DOHH2 (cell line): ENCODE measurements around the gene COL12A1.

Source experiments
- H3F3A ChIP-seq: fragments of 200-600 bp; sonication (generic), shearing (Covaris generic); 2 replicates; pipeline ENCODE4 v1.6.0; 2016; ENCODE audit warnings: antibody characterized with exemption, mild to moderate bottlenecking; ENCODE audit not compliant: control insufficient read depth, insufficient read depth
- H3K27ac ChIP-seq: fragments of 200-600 bp; sonication (generic); 2 replicates; pipeline ENCODE4 v1.5.1; 2014; ENCODE audit warnings: low read depth, mild to moderate bottlenecking, low read length, moderate library complexity
- H3K27me3 ChIP-seq: fragments of 200-600 bp; sonication (generic); 2 replicates; pipeline ENCODE4 v1.6.1; 2014; ENCODE audit warnings: mild to moderate bottlenecking, low read length, mixed read lengths; ENCODE audit not compliant: control insufficient read depth
- H3K36me3 ChIP-seq: fragments of 200-600 bp; sonication (generic); 2 replicates; pipeline ENCODE4 v1.6.1; 2014; ENCODE audit warnings: mild to moderate bottlenecking, low read length, moderate library complexity, mixed read lengths; ENCODE audit not compliant: control insufficient read depth
- H3K4me1 ChIP-seq: fragments of 200-600 bp; sonication (generic); 2 replicates; pipeline ENCODE4 v1.6.1; 2014; ENCODE audit warnings: mild to moderate bottlenecking, low read length, mixed read lengths; ENCODE audit not compliant: control insufficient read depth
- H3K4me2 ChIP-seq: fragments of 200-600 bp; sonication (generic); 2 replicates; pipeline ENCODE4 v1.6.0; 2014; ENCODE audit warnings: mild to moderate bottlenecking, low read length, moderate library complexity
- H3K4me3 ChIP-seq: fragments of 200-600 bp; sonication (generic); 2 replicates; pipeline ENCODE4 v1.5.1; 2014; ENCODE audit warnings: mild to moderate bottlenecking, low read length, mixed read lengths
- H3K79me2 ChIP-seq: fragments of 200-600 bp; sonication (generic); 2 replicates; pipeline ENCODE4 v1.6.1; 2014; ENCODE audit warnings: mild to moderate bottlenecking, low read length, mixed read lengths; ENCODE audit not compliant: control insufficient read depth
- H3K9me2 ChIP-seq: fragments of 200-600 bp; sonication (generic); replicated peaks from 2 replicates; pipeline ENCODE4 v1.6.1; 2014; ENCODE audit warnings: mild to moderate bottlenecking, low read length, mixed read lengths; ENCODE audit not compliant: control insufficient read depth
- H3K9me3 ChIP-seq: fragments of 200-600 bp; sonication (generic); 2 replicates; pipeline ENCODE4 v1.6.1; 2014; ENCODE audit warnings: antibody characterized with exemption, low read length, mixed read lengths; ENCODE audit not compliant: control insufficient read depth, insufficient read depth
- H4K20me1 ChIP-seq: fragments of 200-600 bp; sonication (generic); 2 replicates; pipeline ENCODE4 v1.6.0; 2014; ENCODE audit warnings: low read depth, mild to moderate bottlenecking, antibody characterized with exemption, low read length, moderate library complexity; ENCODE audit not compliant: control insufficient read depth, insufficient read depth
- CTCF ChIP-seq: fragments of 200-600 bp; sonication (generic); IDR thresholded peaks from one replicate; pipeline ENCODE4 v1.5.1; 2014; ENCODE audit warnings: antibody characterized with exemption, mild to moderate bottlenecking, low read depth, low read length; ENCODE audit not compliant: poor library complexity, severe bottlenecking
- EZH2phosphoT487 ChIP-seq: fragments of 200-600 bp; sonication (generic); IDR thresholded peaks from 2 replicates; pipeline ENCODE4 v1.6.1; 2017; ENCODE audit warnings: borderline replicate concordance, mild to moderate bottlenecking, antibody characterized with exemption, low read length, moderate library complexity, mixed read lengths

COL12A1 gene

DNA sequence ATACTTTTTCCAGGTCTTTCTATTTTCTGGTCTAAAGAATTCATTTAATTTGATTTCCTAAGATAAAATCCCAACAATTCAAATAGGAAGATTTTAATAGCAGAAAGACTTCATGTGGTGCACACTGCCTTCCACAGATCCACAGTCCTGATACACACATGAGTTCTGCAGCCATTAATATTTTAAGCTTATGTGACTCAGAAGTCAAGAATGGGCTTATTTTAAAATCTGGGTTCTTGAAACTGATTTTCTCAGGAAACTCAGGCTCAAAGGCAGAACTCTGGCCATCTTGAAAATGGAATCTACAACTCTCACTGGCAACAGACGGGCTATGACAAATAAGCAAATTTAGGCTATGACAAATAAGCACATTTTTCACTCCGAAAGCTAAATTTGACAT, 88.2 kb downstream of the COL12A1 start:
- Histone ChIP-seq H3K36me3 (no peaks in the 10 kb centered on the region), H3K79me2 (no peaks in the 10 kb centered on the region), H3K9me2 (no peaks in the 10 kb centered on the region), H3K27me3 (0 out of 2 replicates have a peak, but pooled peaks cover 3% of the 10 kb centered on the region), H3K4me3 (no peak overlapping the region), H3K4me1 (no peaks in the 10 kb centered on the region), H3F3A (no peaks in the 10 kb centered on the region), H3K4me2 (no peak overlapping the region), H3K27ac (no peak overlapping the region), H4K20me1 (no peaks in the 10 kb centered on the region), H3K9me3 (no peaks in the 10 kb centered on the region)
- TF ChIP-seq CTCF = no peak
- no peak for TF ChIP-seq EZH2phosphoT487

DNA sequence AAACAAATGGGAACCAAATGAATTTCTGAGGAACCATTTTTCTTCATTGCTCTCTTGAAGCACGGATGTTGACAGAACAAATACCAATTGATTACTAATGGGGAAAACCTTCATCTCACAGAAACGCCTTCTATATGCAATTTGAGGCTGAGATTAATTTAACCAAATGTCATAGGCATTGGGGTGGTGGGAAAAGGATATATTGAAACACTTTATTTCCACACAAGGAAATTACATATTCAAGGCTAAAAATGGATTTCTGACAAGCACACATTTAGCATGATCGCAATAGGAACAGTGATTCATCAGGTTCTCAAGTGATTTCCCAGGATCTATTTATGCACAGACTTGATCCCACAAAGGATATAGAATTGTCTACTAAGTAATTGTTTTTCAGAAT, 88.9 kb downstream of the COL12A1 start:
- no peaks in the 10 kb centered on the region for H3F3A ChIP-seq
- TF ChIP-seq EZH2phosphoT487 (no peak), CTCF (no peak)
- 0 out of 2 replicates have a peak, but pooled peaks cover 3% of the 10 kb centered on the region for H3K27me3 ChIP-seq
- no peaks in the 10 kb centered on the region for H4K20me1 ChIP-seq
- H3K36me3 ChIP-seq = no peaks in the 10 kb centered on the region
- no peak overlapping the region for H3K4me3 ChIP-seq
- H3K79me2 ChIP-seq = no peaks in the 10 kb centered on the region
- H3K9me2 ChIP-seq = no peaks in the 10 kb centered on the region
- H3K4me2 ChIP-seq = no peak overlapping the region
- no peak overlapping the region for H3K27ac ChIP-seq
- no peaks in the 10 kb centered on the region for H3K9me3 ChIP-seq
- H3K4me1 ChIP-seq = no peaks in the 10 kb centered on the region

GRCh38 chr6:75115481-75115880, 90.4 kb downstream of the COL12A1 start:
- H3K36me3 ChIP-seq = no peaks in the 10 kb centered on the region
- no peaks in the 10 kb centered on the region for H3K4me1 ChIP-seq
- H3K9me2 ChIP-seq = no peaks in the 10 kb centered on the region
- H3K4me3 ChIP-seq = no peak overlapping the region
- TF ChIP-seq CTCF (no peak), EZH2phosphoT487 (no peak)
- no peak overlapping the region for H3K27ac ChIP-seq
- no peaks in the 10 kb centered on the region for H3K9me3 ChIP-seq
- H4K20me1 ChIP-seq = no peaks in the 10 kb centered on the region
- H3F3A ChIP-seq = no peaks in the 10 kb centered on the region
- no peaks in the 10 kb centered on the region for H3K79me2 ChIP-seq
- H3K27me3 ChIP-seq = 0 out of 2 replicates have a peak, but pooled peaks cover 3% of the 10 kb centered on the region
- H3K4me2 ChIP-seq = no peak overlapping the region

DNA sequence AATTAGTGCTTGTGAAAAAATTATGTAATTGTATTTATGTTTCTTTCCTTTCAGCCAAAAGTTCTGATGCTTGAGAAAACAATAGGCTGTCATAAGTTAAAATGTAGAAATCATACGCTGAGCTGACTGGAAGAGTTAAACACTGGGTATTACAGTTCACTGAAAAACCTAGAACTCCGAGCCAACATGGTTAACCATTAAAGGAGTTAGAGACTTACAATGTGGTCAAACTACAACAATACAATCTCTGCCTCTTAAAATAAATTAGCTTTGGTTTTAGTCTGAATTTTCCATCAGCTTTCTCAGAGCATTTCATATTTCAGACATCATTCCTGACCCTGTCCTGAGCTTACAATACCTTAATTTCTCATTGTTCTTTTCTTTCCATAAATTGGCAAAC, 91.0 kb downstream of the COL12A1 start:
- 0 out of 2 replicates have a peak, but pooled peaks cover 3% of the 10 kb centered on the region for H3K27me3 ChIP-seq
- no peaks in the 10 kb centered on the region for H3K9me2 ChIP-seq
- TF ChIP-seq CTCF = no peak
- no peak for TF ChIP-seq EZH2phosphoT487
- H3K79me2 ChIP-seq = no peaks in the 10 kb centered on the region
- no peaks in the 10 kb centered on the region for H3K9me3 ChIP-seq
- no peaks in the 10 kb centered on the region for H4K20me1 ChIP-seq
- no peaks in the 10 kb centered on the region for H3K4me1 ChIP-seq
- no peak overlapping the region for H3K4me3 ChIP-seq
- no peak overlapping the region for H3K4me2 ChIP-seq
- no peaks in the 10 kb centered on the region for H3F3A ChIP-seq
- H3K36me3 ChIP-seq = no peaks in the 10 kb centered on the region
- H3K27ac ChIP-seq = no peak overlapping the region
